HL-60/S4 treated with retinoic acid at 250 ng/mL for 4 days and 3 days (cell line): Measurements from ENCODE around the gene ARL9.

ENCODE experiments used
- in situ Hi-C: fragments of 300-500 bp; cut with MboI; formaldehyde crosslinking; loops from 2 replicates; pipeline ENCODE4 v1.7.0; 2022; ENCODE audit warnings: low sequenced_read_pairs

ARL9 gene

GRCh38 chr4:56531149-56531770, 25.7 kb downstream of the ARL9 start:
- in situ Hi-C loops, result no loop called here

DNA sequence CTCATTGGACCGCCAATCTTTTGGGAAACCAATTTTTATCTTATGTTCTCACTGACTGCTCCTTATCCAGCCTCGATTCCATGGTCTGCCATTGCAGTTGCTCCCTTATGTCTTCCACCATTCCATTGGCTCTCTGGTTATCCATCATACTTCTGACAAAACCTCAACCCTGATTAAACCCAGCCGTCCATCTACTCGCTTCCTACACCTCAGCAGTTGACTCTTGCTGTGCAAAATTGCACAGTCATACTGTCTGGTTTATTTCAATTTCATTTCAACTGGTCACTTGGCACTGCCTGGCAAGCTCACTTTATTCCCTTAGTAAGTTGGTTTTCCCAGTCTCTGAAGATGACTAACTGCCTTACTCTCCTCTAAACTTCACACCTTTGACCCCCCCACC, 26.2 kb downstream of the ARL9 start:
- in situ Hi-C loops, result no loop called here

GRCh38 chr4:56532239-56532638, 26.6 kb downstream of the ARL9 start:
- in situ Hi-C loops, result no loop called here

DNA sequence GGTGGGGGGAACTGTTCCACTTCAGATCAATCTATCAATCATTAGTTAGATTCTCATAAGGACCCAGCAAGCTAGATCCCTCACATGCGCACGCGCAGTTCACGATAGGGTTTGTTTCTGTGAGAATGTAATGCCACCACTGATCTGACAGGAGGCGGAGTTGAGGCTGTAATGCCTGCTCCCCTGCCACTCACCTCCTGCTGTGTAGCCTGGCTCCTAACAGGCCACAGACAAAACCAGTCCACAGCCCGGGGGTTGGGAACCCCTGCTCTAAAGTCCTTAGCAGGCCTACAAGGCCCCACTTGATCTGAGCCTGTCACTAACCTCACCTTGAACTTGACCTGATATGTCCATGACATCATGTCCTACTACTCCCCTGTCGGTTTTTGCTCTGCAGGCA, 30.3 kb downstream of the ARL9 start:
- in situ Hi-C loops, result no loop called here

DNA sequence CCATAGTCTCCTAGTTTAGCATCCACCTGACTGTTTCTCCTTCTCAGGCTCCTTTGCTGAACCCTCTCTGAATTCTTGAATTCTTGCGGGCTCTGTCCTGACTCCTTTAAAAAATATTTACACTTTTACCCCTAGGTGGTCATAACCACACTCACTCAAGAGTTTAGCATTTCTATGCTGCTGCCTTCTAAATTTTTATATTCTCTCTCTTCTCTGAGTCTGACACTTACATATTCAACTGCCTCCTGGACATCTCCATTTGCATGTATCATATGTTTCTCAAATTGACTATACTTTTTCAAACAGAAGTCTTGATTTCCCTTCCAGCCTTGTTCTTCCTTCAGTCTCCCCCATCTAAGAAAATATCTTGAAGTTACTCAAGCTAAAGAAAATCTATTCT, 31.6 kb downstream of the ARL9 start:
- in situ Hi-C loops, result no loop called here

DNA sequence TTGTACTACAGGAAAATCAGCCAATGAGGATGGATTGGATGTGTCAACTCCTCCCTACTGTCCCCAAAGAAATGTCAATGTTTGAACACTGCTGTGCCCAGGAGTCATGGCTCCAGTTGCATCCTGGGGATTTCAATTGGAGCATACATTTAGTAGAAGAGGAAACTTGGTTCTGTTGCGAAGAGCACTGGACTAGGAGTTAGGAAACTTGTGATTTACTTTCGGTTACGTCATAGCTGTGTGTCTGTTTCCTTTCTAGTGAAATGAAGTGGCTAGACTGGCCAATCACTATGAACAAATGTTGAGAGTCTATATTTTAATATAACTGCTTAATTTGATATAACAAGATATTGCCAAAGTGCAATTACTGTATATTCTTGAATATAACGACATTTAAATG, 35.2 kb downstream of the ARL9 start:
- in situ Hi-C loops, result no loop called here

DNA sequence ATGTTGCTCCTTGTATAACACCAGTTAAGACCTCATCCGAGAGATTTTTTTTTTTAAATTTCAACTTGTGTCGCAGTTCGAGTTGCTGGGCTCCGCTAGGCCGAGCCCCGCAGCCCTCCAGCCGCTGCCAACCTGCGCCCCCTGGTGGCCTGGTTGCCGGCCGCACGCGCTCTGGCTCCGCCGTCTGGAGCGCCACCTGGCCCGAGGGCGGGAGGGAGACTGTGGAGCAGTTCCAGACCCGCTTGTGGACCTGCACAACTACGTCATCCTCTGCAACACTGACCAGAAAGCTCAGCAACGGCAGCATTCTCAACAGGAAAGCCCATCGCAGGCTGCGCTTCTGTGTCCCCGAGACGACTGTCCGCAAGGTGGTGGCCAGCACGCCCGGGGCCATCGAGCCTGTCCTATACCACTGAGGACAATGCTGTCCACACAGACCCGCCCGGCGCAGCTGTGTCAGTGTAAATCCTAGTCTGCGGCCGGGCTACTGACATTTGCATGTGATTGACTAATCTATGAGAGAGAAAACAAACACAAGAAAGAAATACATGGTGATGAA, 39.1 kb downstream of the ARL9 start:
- in situ Hi-C loops, result no loop called here

DNA sequence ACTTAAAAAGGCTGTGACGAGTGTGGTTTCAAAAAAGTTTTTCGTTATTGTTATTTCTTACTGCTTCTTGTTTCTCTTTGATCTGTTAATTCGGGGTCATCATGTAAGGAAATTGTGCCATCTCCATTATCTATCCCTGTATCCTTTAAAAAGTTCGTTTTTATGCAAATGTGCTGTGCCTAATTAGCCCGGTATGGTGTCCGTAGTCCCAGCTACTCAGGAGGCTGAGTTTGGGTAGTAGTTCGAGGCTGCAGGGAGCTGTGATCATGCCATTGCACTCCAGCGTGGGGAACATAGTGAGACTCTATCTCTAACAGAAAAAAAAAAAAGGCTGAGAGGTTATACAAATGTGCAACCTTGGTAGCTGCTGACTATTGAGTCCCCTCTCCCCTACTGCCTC, 45.1 kb downstream of the ARL9 start:
- in situ Hi-C loops, result no loop called here

DNA sequence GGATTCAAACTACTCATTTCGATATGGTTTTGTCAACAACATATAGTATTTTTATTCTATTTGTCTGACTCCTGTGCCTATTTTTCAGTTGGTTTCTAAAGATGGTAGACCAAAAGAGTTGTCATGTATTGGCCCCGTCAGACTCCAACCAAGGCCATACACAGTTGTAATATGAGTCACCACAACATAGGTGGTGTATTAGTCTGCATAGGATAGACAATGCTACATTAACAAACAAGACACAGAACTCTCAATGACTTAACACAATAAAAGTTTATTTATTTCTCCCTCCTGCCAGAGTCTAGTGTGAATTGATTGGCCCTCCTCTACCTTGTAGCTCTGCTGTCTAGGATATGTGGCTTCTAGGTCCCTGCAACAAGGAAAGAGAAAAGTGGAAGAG, 45.9 kb downstream of the ARL9 start:
- in situ Hi-C loops, result no loop called here

GRCh38 chr4:56552273-56552672, 46.7 kb downstream of the ARL9 start:
- in situ Hi-C loops, result no loop called here

GRCh38 chr4:56570041-56570440, 64.5 kb downstream of the ARL9 start:
- in situ Hi-C loops, result no loop called here
